Measurements from ENCODE around the gene PCDH17. TPM values are rescaled to one million over a fixed set of nuclear protein-coding genes. Genes with fewer than 3 reads are reported as not detected.

Gene PCDH17
- total and polyA plus RNA-seq, 2 of the 4 experiments (the other 2 are of a cell fraction) = under 0.01 TPM; not detected in 1

DNA sequence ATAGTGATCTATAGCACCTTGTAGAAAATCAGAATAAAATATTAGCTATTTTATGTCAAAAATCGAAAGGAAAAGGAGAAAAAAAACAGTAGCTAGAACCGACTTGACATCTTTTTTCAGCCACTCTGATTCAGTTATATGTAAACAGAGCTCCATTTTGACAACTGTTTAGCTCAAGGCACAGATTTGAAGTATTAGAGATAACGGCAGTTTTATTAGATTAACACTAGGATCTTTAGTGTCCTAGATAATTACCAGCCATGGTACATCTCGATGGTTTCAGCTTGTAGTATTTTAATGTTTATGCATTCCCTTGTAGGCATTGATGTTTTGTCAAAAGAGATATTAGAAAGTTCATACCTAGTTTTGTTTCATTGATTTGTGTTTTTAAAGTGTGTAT is 67.3 kb downstream of the PCDH17 start:
- ATAC-seq (ENCODE audit: low read depth) = no peak
- Histone ChIP-seq H2AK9ac (replicated peaks; ENCODE audit: low read depth, low read length, poor library complexity) (no peak overlapping the region), H2BK120ac (ENCODE audit: low read depth, low read length) (no peak overlapping the region), H3K9ac (ENCODE audit: low read depth, low read length) (no peak overlapping the region), H3K9me3 (ENCODE audit: control insufficient read depth, insufficient read depth, low read length) (no peaks in the 10 kb centered on the region), H3K4me3 (ENCODE audit: insufficient read depth, low read depth, low read length) (no peak overlapping the region), H3K27me3 (ENCODE audit: control insufficient read depth, insufficient read depth, low read length) (no peaks in the 10 kb centered on the region), H3K4ac (ENCODE audit: low read depth, low read length) (no peak overlapping the region), H3K4me1 (ENCODE audit: control insufficient read depth, insufficient read depth, low read length) (no peaks in the 10 kb centered on the region), H3K14ac (replicated peaks; ENCODE audit: low read depth, low read length) (no peak overlapping the region), H2AFZ (replicated peaks; ENCODE audit: low read length, poor library complexity) (no peak overlapping the region), H3K4me2 (ENCODE audit: low read depth, low read length) (no peak overlapping the region), H3K23ac (ENCODE audit: low read depth, low read length) (no peak overlapping the region), H3K18ac (ENCODE audit: low read depth, low read length) (no peak overlapping the region), H3K56ac (ENCODE audit: extremely low read depth, insufficient read depth, low read length) (no peak overlapping the region), H2BK20ac (ENCODE audit: low read depth, low read length) (no peak overlapping the region), H3K79me1 (ENCODE audit: low read depth in 1 of 2, low read length in 2 of 2) (no peaks in the 10 kb centered on the region), H3K9me1 (ENCODE audit: insufficient read depth, low read length) (no peaks in the 10 kb centered on the region), H3K36me3 (ENCODE audit: control insufficient read depth, insufficient read depth, low read length) (no peaks in the 10 kb centered on the region), H4K20me1 (ENCODE audit: insufficient read depth, low read length) (no peaks in the 10 kb centered on the region), H2BK15ac (ENCODE audit: low read depth, low read length) (no peak overlapping the region), H2AK5ac (ENCODE audit: low read depth, low read length) (no peak overlapping the region), H3K27ac (ENCODE audit: insufficient read depth, low read length) (no peak overlapping the region), H4K8ac (ENCODE audit: low read depth in 2 of 2, low read length in 2 of 2) (no peak overlapping the region), H4K5ac (ENCODE audit: low read depth, low read length) (no peak overlapping the region), H4K91ac (ENCODE audit: insufficient read depth, low read depth, low read length) (no peak overlapping the region), H2BK5ac (ENCODE audit: low read depth, low read length, poor library complexity, severe bottlenecking) (no peak overlapping the region)
- ChIA-PET CTCF (no interaction called here), POLR2A (ENCODE audit: unreplicated experiment) (no interaction called here)
- dilution Hi-C loops (cut with HindIII; ENCODE audit: low sequenced_read_pairs, unreplicated experiment) = no loop called here
- intact Hi-C loops (cut with micrococcal nuclease) = no loop called here
- no CpG with 5 or more reads among the region's 4 CpGs for WGBS, 2 experiments (ENCODE audit: extremely low coverage in 2 of 2, insufficient read length in 1 of 2)
- no peak for TF ChIP-seq CHD1 (IDR thresholded peaks at IDR 0.05; ENCODE audit: low read depth, low read length)
- in situ Hi-C loops (cut with MboI; ENCODE audit: low sequenced_read_pairs) = no loop called here
- BruUV-seq (replicated peaks) = no TSS peak
- no peak for DNase-seq
